GM12891 (cell line): ENCODE results near the gene ESPNL.

Experiments used
- POLR2A ChIP-seq: IDR thresholded peaks from 2 replicates; pipeline ENCODE4 v1.6.1; 2011; ENCODE audit warnings: low read depth, low read length, control low read depth
- POLR2AphosphoS5 ChIP-seq: IDR thresholded peaks from 2 replicates; pipeline ENCODE4 v1.6.1; 2011; ENCODE audit warnings: low read depth, low read length, control low read depth
- SPI1 ChIP-seq: IDR thresholded peaks from 2 replicates; pipeline ENCODE4 v1.6.1; 2011; ENCODE audit warnings: low read depth, low read length, control low read depth
- TAF1 ChIP-seq: IDR thresholded peaks from 2 replicates; pipeline ENCODE4 v1.6.1; 2011; ENCODE audit warnings: low read depth, low read length, control low read depth

GRCh38 chr2:238066218-238066617 is 33.9 kb upstream of the ESPNL start:
- TF ChIP-seq POLR2AphosphoS5, result no peak
- TF ChIP-seq POLR2A, result no peak
- no peak for TF ChIP-seq SPI1
- TF ChIP-seq TAF1, result no peak
